ENCODE measurements around the gene KCNJ3.

KCNJ3 gene

DNA sequence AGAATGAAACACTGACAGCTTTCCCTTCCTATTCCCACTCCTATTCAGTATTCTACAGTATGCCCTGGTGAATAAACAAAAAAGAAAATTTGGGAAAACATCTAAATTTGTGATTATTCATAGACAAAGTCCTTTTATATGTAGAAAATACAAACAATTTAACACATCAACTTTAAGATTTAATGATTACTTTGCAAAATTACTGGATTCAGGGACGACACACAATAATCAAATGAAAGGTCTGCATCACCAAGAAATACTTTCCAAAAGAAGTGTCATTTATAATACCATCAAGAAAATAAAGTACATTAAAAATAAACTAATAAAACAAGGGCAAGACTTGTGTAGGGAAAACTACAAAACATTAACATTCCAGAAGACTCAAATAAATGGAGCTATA lies 199.8 kb downstream of the KCNJ3 start:
- H3K4me3 ChIP-seq (ENCODE audit: low read depth, low read length), result no peak overlapping the region
- DNase-seq (ENCODE audit: low read depth), result no peak
- TF ChIP-seq, protein P1, sequence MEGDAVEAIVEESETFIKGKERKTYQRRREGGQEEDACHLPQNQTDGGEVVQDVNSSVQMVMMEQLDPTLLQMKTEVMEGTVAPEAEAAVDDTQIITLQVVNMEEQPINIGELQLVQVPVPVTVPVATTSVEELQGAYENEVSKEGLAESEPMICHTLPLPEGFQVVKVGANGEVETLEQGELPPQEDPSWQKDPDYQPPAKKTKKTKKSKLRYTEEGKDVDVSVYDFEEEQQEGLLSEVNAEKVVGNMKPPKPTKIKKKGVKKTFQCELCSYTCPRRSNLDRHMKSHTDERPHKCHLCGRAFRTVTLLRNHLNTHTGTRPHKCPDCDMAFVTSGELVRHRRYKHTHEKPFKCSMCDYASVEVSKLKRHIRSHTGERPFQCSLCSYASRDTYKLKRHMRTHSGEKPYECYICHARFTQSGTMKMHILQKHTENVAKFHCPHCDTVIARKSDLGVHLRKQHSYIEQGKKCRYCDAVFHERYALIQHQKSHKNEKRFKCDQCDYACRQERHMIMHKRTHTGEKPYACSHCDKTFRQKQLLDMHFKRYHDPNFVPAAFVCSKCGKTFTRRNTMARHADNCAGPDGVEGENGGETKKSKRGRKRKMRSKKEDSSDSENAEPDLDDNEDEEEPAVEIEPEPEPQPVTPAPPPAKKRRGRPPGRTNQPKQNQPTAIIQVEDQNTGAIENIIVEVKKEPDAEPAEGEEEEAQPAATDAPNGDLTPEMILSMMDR (IDR thresholded peaks at IDR 0.05; ENCODE audit: control insufficient read depth, extremely low read depth, insufficient read depth), result no peak

- TF ChIP-seq, protein P1 (IDR thresholded peaks at IDR 0.05; ENCODE audit: control insufficient read depth, extremely low read depth, insufficient read depth), result no peak
- peak; percentile 90 for DNase-seq (ENCODE audit: low read depth)
Measured at GRCh38 chr2:154901063-154901462, 202.6 kb downstream of the KCNJ3 start.

More at GRCh38 chr2:154901063-154901462, 202.6 kb downstream of the KCNJ3 start:
- no peak overlapping the region for H3K4me3 ChIP-seq (ENCODE audit: low read depth, low read length)

Data from LNCaP clone FGC (cell line).